D341Med (cell line): ENCODE data around the gene BRD1.
"Not testable (repeated sequence)": the region's sequence is repeated elsewhere in the genome, so short reads cannot be mapped to it uniquely, and the experiment has no call there.

Experiments used
- DNase-seq: peaks from one replicate; pipeline ENCODE4 v3.0.0; 2012; ENCODE audit warnings: low spot score

The BRD1 gene

GRCh38 chr22:49769691-49770546 is 57.8 kb downstream of the BRD1 start:
- DNase-seq = no peak

DNA sequence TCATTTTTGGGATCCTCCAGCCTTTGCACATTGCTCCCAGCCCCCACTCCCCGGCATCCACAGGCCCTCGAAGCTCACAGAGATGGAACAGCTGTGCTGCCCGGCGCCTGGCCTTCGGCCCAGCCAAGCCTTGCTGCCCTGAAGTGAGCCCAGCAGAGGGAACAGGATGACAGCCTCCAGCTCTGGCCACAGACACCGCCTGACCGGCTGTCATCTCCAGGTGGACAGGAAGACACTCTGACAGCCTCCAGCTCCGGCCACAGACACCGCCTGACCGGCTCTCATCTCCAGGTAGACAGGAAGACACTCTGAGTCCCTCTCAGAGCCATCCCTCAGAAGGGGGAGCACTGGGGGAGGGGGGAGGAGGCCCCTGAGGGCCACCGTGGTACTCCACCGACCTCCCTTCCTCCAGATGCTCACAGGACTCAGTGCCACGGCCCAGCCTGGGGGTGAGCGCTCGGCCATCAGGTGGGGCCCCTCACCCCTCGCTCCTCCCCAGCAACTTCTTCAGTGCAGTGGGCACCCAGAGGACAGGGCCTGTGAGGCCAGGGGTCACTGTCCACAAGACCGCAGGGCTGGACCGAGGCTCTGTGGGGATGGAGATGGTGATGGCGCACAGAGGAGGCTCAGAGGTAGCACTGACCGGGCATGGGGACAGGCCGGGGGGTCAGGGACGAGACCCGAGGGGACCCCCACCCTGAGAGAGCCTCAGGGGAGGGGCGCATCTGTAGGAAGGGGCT is 58.6 kb downstream of the BRD1 start:
- DNase-seq = no peak

DNA sequence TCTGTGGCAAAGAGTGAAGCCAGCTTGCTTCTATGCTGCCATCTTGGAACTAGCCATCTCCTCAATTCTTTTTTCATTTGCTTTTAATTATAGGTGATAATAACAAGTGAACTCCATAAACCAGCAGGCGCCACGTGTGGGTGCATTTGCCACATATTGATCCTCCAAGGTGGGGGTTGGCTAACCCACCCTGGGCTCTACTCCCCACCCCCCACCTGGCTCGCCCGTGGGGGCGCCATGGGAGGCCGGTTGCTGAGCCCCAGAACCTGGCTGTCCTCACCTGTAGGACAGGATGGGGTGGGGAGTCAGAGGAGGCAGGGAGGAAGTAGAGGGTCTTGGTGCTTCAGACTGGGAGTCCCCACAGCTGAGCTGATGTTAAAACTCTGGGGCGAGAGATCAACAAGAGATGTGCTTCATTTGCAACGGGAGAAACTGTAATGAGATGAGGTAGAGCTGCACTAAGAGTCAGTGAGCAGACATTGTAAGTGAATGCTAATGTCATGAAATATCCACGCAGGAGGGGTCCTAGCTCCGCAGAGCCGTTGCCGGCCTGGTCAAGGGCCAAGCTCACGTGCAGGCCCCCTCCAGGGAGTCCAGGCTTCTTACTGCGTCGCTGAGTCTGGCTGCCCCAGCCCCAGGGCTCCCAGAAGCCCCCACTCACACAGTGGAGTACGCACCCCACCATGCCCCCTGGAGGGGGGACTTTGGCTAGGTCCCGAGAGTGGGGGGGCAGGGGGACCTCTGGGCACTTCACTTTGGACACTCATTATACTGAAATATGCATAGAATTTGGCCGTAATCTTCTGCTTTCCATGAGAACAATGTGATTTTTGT is 59.4 kb downstream of the BRD1 start:
- DNase-seq = no peak

GRCh38 chr22:49767355-49768062 is 60.2 kb downstream of the BRD1 start:
- DNase-seq = peak; percentile 82

- DNase-seq = peak; percentile 24
Measured at GRCh38 chr22:49765951-49766350, 61.7 kb downstream of the BRD1 start.

DNA sequence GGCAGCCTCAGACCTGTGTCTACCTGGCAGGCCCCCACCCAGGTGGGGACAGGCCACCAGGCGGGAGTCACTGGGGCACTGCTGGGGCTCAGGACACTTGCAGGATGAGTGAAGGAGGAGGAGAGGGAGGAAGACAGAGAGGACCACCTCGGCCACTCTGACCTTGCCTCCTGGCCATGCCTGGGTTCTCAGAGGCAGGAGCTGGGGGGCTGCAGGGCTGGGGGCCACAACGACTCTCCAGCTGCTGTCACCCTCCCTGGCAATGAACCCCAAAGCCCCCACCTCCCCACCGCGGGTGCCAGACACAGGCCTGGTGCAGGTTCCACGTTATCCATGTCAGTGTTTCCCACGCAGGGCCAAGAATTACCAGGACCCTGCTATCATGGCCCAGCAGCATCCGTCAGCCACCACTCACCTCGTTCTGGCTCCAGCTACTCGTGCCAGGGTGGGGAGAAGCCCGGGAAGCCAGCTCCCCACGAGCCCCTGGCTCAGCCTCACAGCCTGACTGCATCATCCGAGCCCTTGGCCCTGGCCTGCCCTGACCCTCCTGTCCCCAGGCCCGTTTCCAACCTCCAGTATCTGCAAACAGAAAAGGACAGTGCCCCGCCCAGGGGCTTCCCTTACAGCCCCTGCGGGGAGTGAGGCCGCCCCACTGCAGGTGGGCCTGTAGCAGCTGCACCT is 62.4 kb downstream of the BRD1 start:
- DNase-seq = peak; percentile 26

DNA sequence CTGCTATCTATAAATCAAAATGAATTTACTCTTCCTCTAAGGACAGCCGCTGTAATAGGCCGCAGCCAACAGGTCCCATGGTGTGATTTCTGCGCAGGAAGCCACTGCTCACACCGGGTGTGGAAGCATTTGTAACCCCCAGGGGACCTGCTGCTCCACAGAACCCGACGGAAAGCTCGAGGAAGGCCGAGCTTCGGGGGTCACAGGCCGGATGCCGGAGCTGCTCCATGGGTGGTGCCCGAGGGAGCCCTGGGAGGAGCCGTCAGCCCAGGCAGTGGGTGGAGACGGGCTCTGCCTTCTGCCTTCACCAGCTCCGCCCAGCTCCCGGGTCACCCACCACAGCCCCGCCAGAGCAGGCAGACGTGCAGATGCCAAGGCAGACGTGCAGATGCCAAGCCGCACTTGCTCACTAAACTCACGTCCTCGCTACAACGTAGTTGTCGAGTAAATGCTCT is 63.5 kb downstream of the BRD1 start:
- peak; percentile 42 for DNase-seq

- DNase-seq = peak; percentile 18
Measured at GRCh38 chr22:49763696-49764095, 64.0 kb downstream of the BRD1 start.

DNA sequence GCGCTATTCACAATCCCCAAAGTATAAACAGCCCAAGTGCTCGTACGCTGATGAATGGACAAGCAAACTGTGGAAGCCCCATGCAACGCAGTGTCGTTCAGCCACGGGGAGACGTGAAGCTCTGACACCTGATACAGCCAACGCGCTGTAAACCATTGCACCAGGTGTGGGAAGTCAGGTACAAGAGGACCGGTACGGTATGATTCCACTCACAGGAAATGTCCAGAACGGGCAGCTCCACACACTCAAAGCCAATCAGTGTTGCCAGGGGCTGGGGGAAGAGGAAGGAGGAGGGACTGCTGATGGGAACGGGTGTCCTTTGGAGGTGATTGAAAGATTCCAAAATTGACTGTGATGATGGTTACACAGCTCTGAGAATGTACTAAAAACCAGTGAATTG is 64.5 kb downstream of the BRD1 start:
- DNase-seq = no peak

GRCh38 chr22:49762571-49762970 is 65.1 kb downstream of the BRD1 start:
- DNase-seq = not testable (repeated sequence)

- DNase-seq = no peak
Measured at GRCh38 chr22:49761836-49762235, 65.8 kb downstream of the BRD1 start.

DNA sequence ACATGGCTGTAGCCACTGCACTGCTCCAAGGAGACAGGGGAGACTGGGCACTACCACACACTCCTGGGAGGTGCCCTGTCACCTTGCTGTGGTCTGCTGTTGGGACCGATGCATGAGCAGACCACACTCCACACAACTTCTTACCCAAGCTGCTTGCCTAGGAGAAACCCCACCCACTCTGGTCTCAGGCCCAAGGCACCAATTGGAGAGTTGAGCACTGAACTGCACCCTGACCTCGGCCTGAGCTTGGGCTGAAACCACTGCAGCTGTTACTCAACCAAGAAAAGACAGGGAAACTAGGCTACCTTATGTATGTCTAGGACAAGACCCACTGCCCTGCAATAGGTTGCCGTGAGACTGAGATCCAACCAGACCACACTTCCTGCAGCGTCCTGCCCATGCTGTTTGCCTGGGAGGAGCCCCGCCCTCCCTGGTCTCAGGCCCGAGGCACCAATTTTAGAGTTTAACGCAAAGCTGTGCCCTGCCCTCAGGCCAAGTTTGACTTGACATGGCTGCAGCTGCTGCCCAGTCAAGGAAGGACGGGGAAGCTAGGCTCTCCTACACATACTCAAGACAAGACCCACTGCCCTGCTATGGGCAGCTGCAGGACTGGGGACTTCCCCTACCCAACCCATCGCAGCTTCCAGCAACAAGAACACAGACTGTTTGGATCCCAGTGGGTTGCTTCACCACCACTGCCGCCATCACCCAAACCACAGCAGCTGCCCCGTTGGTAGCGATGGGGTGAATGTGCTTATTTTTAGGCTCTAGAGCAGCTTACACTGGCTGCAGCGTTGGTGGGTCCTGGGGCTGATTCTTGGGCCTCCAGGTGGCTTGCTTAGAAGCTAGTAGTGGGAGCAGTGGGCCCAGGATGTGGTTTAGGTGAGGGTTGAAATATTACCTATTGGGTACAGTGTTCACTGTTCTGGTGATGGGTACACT is 66.8 kb downstream of the BRD1 start:
- DNase-seq = no peak

DNA sequence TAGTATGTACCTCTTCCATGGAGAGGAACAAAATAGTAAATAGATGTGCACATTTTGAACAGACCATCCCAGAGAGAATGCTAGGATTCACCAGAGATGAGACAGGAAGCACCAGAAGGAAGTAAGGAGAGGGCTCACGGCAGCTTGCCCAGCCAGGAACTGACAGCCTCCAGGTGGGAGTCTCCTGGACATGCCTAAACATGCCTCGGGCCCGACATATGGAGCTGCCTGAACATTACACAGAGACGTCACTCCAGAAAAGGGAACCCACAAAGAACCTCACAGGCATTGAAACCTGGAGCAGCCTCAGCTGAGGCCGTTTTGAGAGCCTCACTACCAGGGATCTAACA is 67.4 kb downstream of the BRD1 start:
- peak; percentile 45 for DNase-seq

DNA sequence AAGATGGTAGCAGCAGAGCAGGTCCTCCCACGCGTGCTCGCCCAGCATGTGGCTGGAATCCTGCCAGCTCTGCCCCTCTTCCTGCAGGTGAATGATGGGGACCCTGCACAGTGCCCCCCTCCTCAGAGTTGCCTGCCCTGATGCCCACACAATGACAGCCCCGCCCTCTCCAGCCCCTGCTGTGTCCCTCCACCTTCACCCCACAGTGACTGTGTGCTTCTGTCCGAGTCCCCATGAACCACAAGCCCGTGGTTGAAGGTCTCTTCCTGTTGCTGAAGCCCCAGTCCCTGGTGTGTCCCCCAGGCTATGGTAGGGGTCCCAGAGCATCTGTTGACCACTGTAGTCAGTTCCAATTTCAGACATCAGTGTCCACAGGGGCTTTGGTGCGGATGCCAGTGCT is 71.0 kb downstream of the BRD1 start:
- no peak for DNase-seq

DNA sequence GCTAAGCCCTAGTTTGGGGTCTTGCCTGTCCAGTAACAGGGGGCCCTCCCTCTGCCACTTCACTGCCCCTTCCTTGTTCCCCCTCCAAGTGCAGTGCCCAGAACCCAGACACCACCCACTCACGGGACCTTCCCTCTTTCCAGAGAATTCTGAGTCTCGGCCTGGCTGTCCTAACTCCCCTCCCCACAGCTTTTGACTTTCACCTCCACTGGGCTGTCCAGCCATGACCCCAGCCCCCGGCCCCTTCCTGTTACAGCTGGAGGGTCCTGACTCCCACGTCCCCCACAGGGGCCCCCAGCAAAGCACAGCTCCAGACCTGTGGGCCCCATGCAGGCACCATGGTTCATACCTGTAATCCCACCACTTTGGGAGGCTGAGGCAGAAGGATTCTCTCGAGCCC is 71.5 kb downstream of the BRD1 start:
- DNase-seq = no peak

DNA sequence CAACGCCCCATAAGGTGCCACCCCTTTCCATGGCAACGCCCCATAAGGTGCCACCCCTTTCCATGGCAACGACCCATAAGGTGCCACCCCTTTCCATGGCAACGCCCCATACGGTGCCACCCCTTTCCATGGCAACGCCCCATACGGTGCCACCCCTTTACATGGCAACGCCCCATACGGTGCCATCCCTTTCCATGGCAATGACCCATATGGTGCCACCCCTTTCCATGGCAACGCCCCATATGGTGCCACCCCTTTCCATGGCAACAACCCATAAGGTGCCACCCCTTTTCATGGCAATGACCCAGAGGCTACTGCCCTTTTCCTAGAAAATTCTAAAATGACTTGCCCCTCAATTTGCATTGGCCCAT is 72.1 kb downstream of the BRD1 start:
- no peak for DNase-seq

DNA sequence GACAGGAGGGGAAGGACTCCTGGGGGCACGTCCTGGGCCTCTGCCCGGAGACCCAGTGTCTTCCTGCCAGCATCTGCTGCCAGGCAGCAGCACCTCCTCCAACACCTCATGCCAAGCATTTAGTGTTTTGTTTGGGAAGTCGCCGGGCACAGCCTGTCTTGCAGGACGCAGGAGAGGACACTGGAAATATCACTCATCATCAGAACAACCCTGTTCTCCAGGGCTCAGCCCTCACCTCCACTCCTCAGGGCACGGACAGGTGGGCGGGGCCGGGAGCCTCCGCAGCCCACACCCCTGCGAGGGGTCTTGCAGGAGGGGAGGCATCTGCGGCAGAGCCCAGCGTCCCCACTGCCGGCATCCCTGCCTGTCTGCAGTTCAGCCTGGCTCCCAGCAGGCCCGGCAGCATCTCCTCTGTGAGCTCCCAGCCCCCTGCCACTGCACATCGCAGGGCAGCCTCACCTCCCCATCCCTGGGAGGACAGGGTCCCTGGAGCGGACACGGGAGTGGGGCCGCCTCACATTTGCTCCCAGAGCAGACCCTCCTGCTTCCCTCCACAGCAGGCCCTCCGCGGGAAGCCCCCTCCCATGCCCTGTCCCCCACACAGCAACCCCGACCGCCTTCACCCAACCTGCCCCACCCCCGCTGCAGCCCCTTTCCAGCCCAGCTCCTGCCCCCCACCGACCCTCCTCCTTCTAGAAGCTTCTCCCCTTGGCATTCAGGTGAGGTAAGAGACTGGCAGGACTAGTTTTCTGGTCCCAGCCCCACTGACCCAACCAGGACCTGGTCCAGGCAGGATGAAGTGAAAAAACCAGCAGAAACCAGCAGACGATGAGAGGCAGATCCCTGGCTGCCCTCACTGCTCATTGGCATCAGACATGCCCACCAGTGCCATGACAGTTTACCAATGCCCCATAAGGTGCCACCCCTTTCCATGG is 72.7 kb downstream of the BRD1 start:
- peak; percentile 33 for DNase-seq

GRCh38 chr22:49753961-49754695 is 73.5 kb downstream of the BRD1 start:
- peak; percentile 20 for DNase-seq
